Posterior vena cava (tissue), 2 donors: ENCODE measurements around the gene DOCK4. TPM values are rescaled to one million over a fixed set of nuclear protein-coding genes. Genes with fewer than 3 reads are reported as not detected.

Experiments
- DNase-seq: peaks from one replicate; pipeline ENCODE4 v3.0.0-alpha.2; 2020; ENCODE audit warnings: low spot score
- intact Hi-C, 2 donors: fragments of 100-400 bp; cut with DNase I; formaldehyde crosslinking; loops; one replicate each; pipeline versions ENCODE4 v1.14.1 to v1.14.2; 2022 to 2023
- total RNA-seq, 2 donors: library from RNA; stranded (reverse); fragmentation: NEBNext Ultra II Directional; extraction: Animal tissue kit (Norgen Biotek cat#: 25700); gene quantifications; one replicate each; pipeline ENCODE4 v1.2.1, GENCODE V29; 2021
- donor health status: DM: yes; HTN: yes; CAD: no.
- donor health status: DM: yes; HTN: yes; CAD: no.

Gene DOCK4
- total RNA-seq, 2 donors from 2014 or later = 26.1 TPM

DNA sequence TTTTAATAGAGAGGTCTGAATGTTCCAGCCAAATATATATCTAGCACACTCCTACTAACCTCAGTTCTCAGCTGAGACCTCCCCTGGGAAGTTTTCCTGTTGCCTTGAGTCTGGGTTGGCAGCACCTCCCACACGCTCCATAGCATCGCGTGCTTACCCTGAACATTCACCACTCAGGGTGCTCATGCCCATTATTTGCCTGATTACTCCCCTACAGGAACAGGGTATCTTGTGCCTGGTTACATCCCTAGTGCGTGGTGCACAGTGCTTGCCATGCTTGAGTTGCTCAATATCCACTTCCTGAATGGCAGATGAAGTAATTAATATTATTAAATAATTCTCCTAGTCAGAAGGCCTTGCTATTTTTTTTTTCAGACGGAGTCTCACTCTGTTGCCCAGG lies 374.0 kb downstream of the DOCK4 start:
- intact Hi-C loops = no loop called here
- DNase-seq = no peak

DNA sequence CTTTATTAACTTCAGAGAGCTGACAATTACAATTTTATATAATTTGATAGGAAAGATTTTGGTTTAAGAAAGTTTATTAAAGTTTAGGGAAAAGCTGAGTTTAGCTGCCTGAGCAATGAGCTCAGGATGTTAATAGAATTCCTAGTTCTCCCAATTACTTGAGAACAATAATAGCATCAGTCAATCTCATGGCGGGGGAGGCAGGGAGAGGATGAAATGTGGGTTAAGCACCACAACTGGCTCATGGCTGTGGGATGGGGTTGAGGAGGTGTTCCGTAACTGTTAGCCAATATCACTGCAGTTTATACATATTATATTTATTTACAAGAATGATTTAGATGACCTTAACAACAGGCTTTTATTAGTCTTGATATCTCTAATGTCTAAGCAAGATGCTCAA lies 377.0 kb downstream of the DOCK4 start:
- intact Hi-C loops = no loop called here
- DNase-seq = no peak

DNA sequence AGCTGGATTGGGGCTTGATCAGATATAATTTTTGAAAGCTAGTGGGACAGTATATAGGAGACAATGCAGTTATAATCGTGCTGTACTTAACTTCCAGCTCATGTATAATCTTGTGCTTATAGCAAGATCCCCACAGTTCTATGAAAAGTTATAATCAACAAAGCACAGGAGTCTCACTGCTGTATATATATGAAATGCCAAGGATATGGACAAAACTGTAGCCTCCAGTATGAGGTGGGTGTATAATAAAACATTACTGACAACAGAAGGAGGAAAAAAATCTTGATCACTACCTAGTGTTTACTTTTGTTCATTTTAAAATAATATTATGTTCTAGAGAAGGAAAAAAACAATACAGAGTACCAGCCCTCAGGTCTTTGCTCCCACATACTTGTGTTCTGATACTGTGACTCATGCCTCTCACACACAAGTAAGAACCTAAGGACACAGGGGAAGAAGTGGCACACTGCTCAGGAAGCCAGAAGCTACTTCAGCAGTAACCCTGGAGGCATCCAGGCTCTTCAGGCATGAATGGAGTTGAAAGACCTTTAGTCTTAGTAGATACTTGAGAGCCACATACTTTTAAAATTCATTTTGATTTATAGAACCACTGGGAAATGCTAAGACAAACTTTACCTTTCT lies 378.2 kb downstream of the DOCK4 start:
- intact Hi-C loops = no loop called here
- DNase-seq = no peak

DNA sequence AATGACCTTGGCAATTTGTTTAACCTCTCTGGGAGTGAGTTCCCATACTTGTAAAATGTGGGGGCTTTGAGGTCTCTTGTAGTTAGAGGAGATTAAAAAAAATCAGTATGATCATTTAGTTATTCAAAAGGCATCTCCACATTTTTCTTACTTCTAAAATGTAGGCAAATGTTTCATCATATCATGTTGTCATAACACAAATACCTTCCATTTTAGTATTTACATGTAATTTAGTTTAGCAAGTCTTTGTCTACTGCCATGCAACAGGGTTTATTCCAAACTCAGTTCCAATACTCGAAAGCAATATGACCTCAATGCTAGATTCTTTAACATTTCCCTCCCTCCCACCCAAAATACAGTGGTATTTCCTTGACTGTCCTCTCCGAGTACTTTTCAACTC lies 381.2 kb downstream of the DOCK4 start:
- intact Hi-C loops = no loop called here
- no peak for DNase-seq

DNA sequence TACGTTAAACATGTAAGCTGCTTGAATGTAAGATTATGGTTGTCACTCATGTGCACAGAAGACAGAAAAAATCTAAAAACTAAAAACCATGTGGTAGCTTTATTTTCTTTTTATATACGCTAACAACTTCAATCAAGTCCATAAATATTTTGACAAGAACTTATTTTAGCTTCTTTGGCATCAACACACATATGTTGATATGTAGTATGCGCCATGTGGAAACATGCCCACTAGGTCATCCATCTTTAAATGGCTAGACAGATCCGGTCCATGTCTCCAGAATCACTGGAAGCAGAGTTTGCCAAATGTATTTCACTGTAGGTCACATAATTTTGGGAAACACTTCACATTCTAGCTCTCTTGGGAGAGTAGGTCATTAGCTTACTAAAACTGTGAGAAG lies 382.4 kb downstream of the DOCK4 start:
- intact Hi-C loops = no loop called here
- no peak for DNase-seq

DNA sequence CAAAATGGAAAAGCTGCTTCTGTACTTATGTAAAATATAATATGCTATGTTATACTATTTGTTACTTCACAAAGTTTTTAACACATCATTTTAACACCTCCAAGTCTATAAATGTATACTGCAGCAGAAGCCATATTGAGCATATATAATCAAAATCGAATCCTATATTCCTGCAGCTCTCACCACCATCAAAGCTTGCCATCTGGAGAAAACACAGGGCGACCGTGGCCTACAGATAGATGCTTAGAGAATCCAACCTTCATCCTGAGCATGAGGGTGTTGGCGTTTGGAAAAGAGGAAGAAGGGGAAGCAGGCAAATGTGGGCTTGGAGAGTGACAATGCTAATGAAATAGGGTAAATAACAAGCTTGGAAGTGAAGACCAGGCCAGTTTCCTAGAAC lies 385.2 kb downstream of the DOCK4 start:
- DNase-seq = no peak
- intact Hi-C loops = no loop called here

DNA sequence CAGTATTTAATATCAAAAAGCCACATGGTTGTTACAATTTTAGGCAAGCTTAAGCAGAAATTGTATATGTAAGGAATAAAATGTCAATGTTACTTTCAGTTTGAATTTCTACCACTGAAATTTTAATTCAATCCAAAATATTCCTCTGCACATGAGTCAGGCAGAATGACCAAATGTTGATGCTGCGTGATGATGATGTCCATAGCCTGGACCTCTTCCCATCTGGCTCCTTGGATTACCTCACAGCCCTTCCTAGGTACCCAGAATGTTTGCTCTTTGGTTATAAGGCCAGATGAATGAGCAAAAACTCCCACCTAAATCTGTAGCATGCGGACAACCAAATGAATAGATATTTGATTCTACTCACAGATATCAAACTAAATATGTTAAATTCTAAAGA lies 385.6 kb downstream of the DOCK4 start:
- DNase-seq = no peak
- intact Hi-C loops = no loop called here

DNA sequence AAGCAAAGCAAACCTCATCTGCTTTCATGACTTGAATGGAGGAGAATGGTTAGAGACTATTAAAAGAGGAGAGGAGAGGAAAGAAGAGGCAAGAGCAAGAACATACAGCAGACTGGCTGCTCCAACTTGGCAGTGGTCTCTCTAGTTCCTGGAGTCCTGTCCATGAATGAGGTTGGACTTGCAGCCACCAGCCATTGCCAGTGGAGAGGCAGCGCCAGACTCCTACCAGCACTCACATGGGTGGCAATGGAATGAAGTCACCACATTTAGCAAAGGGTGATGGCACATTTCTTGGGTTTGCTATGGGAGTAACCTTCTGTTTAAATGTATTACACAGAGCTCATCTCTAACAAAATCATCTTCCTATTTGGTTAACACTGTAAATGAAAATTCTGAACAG lies 386.1 kb downstream of the DOCK4 start:
- DNase-seq = no peak
- intact Hi-C loops = no loop called here

DNA sequence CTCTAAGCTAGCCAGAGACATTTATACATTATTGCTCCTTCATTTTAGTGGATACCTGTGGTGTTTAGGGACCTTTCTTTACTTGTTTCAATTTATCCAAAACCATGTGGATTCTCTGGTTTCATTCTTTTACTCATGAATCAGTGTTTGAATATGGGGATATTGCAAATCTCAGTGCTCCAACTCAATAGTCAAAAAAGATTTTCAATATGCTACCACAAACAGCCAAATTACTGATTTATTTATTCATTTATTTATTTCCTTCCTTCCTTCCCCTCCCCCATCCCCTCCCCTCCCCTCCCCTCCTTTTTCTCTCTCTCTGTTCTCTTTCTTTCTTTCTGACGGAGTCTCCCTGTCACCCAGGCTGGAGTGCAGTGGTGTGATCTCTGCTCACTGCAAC lies 390.8 kb downstream of the DOCK4 start:
- intact Hi-C loops = no loop called here
- no peak for DNase-seq

DNA sequence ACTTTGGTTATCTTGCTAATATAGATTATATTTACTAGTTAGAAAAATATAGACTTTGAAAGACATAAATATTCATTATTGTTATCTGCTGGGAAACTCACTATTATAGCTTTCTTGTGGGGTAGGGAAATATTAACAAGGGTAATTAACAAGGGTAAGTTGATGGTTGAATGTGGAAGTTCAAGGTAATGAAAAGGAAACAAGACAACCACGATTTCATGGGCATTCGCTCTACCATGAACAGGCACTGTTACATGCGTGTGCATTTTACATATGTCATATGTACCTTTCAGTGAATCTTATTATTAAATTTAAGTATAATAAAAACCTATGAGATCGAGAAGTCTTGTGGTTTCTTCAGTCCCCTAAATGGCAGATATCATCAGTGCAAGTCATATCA lies 392.9 kb downstream of the DOCK4 start:
- intact Hi-C loops = no loop called here
- no peak for DNase-seq

DNA sequence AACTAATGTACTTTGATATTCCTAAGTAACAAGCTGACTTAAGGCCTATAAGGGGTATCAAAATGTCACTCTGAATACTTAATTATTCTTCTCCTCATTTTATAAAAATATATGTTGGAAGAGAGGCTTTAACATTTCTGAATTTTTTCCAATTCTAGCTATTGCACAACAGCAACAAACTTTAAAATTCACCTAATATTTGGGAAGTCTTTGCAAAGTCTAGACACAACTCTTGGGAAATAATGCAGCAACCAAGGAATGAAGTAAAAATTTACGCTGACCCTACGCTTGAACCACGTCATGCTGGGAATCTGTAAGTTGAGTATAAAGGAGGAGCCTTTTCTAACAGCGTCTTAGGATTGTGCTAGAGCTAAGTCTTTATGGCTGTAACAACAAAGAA lies 400.0 kb downstream of the DOCK4 start:
- no peak for DNase-seq
- intact Hi-C loops = no loop called here

DNA sequence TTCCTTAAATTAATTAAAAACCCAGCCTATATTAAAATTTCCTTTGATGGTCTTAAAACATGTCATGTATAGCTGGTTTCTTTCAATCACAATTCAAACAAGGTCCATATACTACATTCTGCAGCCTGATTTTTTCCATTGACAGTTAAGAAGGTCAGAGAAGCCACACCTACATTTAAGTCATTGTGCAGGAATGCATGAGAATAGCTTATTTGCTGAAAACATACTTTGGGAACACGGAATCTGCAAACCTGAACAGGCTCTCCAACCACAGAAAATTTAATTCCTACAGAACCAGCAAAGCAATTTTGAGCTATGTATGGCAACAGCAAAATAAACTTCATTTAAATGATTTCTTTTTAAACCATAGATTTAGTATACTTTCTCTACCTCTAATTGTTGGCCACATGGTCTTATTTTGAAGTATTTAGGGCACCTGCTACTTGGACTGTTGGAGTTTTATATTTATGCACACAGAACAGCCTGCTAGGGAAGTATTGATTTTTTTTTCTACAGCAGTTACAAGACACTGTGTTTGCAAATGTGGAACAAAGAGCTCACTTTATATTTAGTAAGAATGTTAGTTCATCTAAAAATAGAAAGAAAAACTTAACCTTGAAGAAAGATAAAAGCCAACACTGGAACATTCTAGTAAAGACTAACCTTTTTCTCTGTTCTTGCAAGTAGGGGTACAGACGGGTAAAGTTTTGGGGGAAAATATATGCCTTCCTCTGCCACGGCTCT lies 403.0 kb downstream of the DOCK4 start:
- intact Hi-C loops = no loop called here
- no peak for DNase-seq

DNA sequence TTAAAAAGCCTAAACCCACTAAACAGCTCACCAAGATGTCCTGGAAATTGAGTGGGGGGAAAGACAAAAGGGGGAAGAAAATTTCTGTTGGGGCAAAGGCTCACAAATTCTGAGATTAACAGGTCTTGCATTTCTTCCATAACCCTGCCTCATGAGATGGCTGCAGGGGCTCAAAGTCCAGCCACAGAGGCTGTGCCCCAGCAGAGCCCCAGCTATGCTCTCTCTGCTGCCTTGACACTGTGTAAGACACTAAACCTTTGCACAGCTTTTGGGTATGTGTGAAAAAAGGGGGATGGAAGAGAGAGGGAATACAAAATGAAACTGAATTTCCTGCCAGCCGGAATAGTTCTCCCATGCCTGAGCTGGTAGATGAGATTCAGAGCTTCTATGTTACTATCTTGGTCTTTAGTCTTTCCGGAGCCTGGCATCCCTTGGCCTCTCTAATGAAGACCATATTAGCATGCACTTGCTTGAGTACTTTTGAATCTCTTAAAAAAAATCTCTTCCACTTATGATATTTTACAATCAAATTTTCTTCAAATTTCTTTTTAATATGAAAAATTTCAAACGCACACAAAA lies 403.9 kb downstream of the DOCK4 start:
- DNase-seq = no peak
- intact Hi-C loops = no loop called here

DNA sequence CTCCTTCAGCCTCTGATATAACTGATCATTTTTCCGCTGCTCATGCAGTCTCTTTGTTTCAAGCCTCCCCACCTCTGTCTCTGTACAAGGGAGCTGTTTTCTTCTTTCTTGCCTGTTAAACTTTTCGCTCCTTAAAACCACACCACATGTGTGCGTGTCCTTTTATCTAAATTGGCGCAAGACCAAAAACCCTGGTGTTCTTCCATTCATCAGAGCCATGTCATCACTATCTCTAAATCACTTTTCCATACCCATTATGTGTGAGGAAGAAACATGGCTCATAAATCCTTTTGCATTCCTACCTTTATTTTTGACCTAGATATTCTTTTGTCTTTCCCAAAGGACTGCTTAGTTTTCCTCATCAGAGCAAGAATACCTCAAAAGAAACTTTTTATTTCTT lies 404.9 kb downstream of the DOCK4 start:
- intact Hi-C loops = no loop called here
- no peak for DNase-seq

DNA sequence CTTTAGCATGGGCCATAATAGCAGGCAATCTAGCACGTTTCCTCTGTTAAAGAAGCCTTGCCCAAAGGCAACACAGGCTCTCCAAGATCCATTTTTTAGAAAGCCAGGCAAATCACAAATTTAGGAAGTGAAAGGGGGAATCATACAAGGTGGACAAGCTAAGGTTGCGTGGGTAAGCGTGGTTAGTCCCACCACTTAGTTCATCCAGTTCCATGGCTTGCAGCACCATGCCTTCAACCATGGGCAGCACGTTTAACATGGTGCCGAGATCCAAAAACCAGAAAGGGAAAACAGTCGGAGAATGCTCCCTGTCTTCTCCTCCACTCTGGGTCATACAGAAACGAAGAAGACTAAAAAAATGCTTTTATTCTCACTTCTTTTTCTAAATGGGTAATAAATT lies 409.5 kb downstream of the DOCK4 start:
- intact Hi-C loops = no loop called here
- DNase-seq = no peak

DNA sequence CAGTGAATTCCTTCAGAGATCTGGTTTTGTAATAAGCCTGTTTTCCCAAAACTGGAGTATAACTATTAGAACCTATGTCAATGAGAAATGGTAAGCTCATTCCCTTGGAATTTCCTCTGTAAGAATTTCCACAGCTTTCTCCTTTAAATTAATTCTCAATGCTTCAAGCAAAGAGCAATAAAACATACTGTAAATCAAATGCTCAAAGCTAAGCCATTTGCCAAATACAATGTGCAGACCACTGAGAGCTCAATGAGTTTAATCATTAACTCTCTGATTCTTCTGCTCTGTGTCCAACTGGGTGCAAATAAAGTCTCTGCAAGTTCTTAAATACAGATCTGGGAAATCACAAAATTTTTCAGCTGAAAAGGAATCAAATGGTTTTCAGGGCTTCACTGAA lies 416.3 kb downstream of the DOCK4 start:
- intact Hi-C loops = no loop called here
- no peak for DNase-seq

DNA sequence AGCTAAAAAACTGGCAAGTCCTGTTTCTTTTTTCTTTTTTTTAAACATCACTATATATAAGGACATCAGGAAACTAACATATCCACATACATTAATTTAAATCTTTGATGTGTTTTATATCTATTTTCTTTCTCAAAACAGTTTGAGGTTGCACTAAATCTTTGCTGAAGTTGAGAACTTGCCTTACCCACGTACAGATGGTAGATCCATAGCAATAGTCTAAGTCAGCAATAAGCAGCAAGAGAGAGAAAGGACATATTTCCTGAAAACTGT lies 417.2 kb downstream of the DOCK4 start:
- no peak for DNase-seq
- intact Hi-C loops = no loop called here

DNA sequence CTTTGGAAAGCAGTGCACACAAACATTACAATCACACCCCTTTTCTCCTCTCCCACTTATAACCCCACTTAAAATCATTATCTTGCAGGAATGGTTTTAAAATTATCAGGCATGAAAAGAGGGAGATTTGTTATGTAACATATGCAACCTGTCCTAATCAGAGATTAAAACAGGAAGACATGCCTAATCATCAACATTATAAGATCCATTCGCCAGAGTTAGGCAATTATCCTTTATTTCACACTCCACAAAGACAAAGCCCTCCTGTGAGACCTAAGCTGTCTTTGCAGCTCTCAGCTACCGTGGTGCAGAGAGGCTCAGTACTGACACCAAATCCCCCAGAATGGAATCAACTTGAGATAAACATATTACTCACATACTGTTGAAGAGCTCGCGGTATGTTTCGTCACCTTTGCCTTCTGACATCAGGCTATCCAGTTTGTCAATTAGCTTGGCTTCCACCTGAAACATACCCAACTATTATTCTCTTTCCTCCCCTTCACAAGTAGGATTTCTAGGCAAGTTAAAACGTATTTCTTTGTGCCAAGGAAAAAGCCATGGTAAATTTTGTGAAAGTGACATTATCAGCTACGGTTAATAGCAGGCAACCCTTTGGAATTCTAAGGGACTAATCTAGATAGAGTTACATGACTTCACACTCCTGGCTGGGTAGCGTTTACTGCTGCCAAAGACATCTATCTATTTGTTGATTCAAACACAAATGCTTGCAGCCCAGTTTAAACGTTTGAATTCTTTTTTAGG lies 417.7 kb downstream of the DOCK4 start:
- intact Hi-C loops = no loop called here
- no peak for DNase-seq

DNA sequence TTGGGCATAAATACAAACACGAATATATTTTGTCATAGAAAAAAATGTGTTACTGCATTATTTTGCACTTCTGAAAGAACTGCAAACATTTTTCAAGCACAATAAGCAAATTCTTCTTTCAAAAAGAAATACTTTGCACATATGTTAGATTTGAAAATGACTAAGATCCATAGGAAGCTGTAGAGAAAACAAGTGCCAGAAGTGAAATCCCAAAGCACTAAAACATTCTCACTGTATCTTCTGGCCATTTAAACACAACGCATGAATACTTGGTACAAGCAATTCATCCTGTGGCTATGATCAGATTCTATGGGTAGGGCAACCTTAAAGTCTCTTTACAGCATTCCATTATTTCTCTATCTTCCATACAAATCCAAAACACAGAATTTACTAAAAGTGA lies 418.5 kb downstream of the DOCK4 start:
- DNase-seq = no peak
- intact Hi-C loops = no loop called here

DNA sequence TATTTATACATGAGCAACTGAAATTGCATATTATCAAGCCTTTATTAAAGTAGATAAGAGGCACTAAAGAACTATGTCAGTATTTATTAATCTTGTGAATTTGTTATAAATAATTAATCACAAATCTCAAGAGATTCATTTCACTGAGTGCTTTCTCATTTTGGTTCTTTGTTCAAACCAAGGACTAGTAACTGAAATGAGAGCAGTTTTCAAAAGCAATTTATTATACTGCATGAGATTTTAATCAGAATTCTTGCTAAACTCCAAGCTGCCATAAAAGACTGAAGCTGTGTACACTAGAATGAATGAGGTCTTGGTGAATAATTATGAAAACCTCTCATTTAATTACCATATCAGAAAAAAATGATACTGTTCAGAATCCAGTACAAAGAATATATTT lies 419.1 kb downstream of the DOCK4 start:
- no peak for DNase-seq
- intact Hi-C loops = no loop called here

DNA sequence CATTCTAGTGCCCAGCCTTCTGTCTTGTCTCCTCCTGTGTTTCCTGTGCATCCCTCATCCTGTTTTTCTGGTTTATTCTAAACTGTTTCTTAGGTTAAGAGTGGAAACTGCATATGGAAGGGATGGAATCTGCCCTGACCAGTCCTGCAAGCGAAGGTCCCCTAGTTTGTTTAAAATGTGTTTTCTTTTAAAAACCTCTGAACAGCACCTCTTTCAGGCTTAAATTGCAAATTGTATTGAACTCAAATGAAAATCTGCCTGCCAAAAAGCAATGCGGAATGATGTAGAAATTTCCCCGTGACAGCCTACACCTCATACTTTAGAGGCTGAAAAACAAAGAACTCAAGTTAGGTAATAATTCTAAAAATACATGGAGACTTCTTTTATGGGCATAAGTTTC lies 421.1 kb downstream of the DOCK4 start:
- intact Hi-C loops = no loop called here
- DNase-seq = no peak
